Activated T-cell treated with anti-CD3 and anti-CD28 coated beads, Interleukin-2, amount 50 U/mL, for 24 hours (primary cell): ENCODE results near the gene ARPC1A.

Experiments
- DNase-seq: peaks from one replicate; pipeline ENCODE4 v3.0.0-alpha.2; 2020
- H3K27ac Mint-ChIP-seq: 2 replicates; pipeline ENCODE4 v1.8.0; 2020; ENCODE audit warnings: mild to moderate bottlenecking, mixed read lengths
- H3K27me3 Mint-ChIP-seq: 2 replicates; pipeline ENCODE4 v1.8.0; 2020; ENCODE audit warnings: mixed read lengths
- H3K36me3 Mint-ChIP-seq: 2 replicates; pipeline ENCODE4 v1.8.0; 2020; ENCODE audit warnings: low read depth, mixed read lengths
- H3K4me1 Mint-ChIP-seq: 2 replicates; pipeline ENCODE4 v1.8.0; 2020; ENCODE audit warnings: low read depth, mixed read lengths
- H3K4me3 Mint-ChIP-seq: 2 replicates; pipeline ENCODE4 v1.8.0; 2020; ENCODE audit warnings: mild to moderate bottlenecking, moderate library complexity, mixed read lengths
- H3K9me3 Mint-ChIP-seq: 2 replicates; pipeline ENCODE4 v1.8.0; 2020; ENCODE audit warnings: mixed read lengths

ARPC1A gene

DNA sequence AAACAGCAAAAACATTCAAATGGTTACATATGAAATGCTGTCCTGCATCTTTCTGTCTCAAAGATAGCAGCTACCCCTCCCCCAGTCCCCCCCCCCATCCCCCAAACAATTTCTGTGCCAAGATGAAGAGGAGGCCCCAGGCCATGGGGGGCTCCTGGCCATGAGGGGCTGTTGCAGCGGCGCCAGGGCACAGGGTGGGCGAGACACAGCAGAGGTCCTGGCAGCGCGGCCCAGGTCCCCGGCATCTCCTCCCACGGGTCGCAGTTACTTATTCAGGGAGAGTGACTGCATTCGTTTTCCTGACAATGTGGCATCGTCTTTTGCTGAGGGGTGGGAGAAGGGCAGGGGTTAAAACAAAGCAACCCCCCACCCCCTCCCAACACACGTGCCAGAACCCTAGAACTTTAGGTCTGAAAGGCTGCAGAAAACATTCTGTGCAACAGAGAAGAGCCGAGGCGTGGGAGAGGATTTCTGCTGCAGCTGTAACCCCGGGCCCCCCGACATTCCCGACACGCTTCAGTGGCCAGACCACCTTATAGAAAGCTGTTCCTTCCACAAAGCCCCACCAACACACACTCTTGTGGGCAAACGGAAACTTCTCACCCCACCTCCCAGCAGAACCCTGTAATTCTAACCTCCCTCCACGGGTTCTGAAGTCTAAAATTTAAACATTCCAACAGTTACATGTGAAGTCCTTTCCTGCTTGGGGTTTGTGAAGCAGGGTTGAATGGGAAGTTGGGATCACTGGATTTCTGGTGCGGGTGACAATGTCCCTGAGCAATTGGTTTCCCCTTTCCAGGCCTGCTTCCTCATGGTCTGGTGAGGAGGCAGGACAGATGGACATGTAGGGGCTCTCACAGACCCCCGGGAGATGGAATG lies 71.0 kb downstream of the ARPC1A start:
- Mint-ChIP-seq H3K4me3 (no peak overlapping the region), H3K27me3 (no peaks in the 10 kb centered on the region), H3K36me3 (peaks cover 99% of the 10 kb centered on the region), H3K4me1 (peaks cover 33% of the 10 kb centered on the region), H3K27ac (peak overlapping the region; percentile 92), H3K9me3 (no peaks in the 10 kb centered on the region)
- no peak for DNase-seq

DNA sequence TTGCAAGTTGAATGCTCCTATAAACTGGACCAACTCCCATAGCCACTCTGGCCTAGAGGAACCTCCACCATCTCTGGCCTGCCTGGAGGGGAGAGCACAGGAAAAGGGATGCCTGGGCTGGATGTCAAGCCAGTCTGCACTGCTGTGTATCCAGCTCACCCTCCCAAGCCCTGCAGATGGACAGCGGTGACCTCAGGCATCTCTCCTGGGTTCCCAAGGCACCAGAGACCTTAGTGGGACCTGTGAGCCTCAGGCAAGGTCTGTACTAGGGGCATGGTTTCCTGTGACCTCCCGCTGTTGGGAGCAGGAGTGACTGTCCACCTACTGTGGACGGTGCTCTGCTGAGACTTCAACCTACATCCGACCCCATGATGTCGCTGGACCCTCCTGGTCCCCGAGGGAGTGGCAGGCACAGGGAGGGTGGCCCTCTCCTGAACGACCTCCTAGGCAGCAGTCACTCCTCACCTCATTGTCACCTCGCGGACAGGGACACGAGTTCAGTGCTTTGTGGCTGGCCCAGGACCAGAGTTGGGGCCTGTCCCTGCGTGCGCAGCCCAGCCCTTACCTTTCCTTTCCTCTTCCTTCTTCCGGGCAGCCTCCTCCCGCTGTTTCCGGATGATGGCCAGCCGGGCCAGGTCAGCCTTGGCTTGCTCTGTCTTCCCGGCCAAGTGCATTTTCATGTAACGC lies 71.7 kb downstream of the ARPC1A start:
- Mint-ChIP-seq H3K9me3 (no peaks in the 10 kb centered on the region), H3K4me1 (peaks cover 28% of the 10 kb centered on the region), H3K36me3 (peaks cover 99% of the 10 kb centered on the region), H3K4me3 (no peak overlapping the region), H3K27ac (peak overlapping the region; percentile 92), H3K27me3 (no peaks in the 10 kb centered on the region)
- DNase-seq = no peak

DNA sequence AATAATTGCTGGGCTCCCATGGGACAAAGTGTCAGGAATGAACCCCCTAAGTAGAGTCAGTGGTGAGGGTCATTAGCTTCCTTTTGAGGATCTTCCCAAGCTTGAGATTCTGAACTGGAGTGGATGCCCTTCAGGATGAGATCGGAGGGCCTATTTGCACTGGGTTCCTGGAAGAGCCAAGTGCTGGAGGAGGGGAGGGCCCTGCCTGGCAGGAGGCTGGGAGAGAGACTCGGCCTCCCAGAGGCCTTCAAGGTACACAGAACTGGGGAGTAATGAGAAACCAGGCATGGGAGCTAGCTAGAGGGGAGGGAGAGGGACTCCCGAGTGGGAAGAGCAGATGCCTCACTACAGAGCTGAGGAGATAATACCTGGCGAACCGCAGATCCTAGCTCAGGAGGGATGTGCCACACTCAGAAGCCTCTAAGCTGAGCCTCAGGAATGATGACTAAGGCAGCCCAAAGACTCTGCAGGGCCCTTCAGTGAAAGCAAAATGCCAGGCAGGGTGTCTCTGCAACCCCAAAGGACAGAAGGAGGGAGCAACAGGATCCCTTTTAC lies 73.3 kb downstream of the ARPC1A start:
- H3K27ac Mint-ChIP-seq = peak overlapping the region; percentile 92
- H3K36me3 Mint-ChIP-seq = peaks cover 98% of the 10 kb centered on the region
- no peaks in the 10 kb centered on the region for H3K9me3 Mint-ChIP-seq

DNA sequence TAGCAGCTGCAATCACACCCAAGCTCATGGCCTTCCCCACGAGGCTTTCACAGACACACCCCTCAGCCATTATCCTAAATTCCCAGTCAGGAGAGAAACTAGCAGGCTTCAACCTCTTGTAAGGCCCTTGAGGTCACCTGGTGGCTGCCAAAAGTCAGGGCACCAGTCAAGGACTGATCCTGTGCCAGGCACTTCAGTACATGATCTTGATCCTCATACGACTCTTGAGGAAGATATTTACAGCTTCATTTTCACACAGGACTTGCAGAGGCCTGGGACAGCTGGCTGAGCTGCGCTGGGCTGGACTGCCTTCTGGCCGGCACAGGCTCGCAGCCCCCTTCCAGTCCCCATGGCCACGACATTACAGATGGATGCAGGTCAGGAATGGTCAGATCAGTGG lies 73.9 kb downstream of the ARPC1A start:
- no peaks in the 10 kb centered on the region for H3K9me3 Mint-ChIP-seq
- H3K36me3 Mint-ChIP-seq = peaks cover 98% of the 10 kb centered on the region
- peak overlapping the region; percentile 92 for H3K27ac Mint-ChIP-seq
- H3K4me1 Mint-ChIP-seq = peaks cover 20% of the 10 kb centered on the region
- H3K27me3 Mint-ChIP-seq = no peaks in the 10 kb centered on the region
- H3K4me3 Mint-ChIP-seq = no peak overlapping the region
- no peak for DNase-seq

More for the DNA sequence above, 73.3 kb downstream of the ARPC1A start:
- Mint-ChIP-seq H3K4me3 (no peak overlapping the region), H3K4me1 (peaks cover 20% of the 10 kb centered on the region), H3K27me3 (no peaks in the 10 kb centered on the region)
- no peak for DNase-seq

DNA sequence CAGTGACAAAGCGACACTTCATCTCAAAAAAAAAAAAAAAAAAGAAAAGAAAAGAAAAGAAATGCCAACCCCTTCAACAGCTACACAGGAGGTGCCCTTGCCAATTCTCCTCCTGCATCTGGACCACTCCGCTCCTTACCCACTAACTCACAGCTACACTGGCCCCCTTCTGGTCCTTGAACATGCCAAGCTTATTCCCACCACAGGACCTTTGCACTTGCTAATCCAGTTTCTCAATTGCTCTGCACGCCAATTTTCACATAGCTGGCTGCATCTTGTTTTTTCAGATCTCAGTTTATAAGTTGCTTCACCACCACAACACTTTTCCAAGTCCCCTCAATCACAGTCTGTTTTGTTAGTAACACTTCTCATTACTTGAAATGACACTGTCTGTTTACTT lies 77.2 kb downstream of the ARPC1A start:
- Mint-ChIP-seq H3K36me3 (peaks cover 95% of the 10 kb centered on the region), H3K4me1 (peaks cover 40% of the 10 kb centered on the region)

DNA sequence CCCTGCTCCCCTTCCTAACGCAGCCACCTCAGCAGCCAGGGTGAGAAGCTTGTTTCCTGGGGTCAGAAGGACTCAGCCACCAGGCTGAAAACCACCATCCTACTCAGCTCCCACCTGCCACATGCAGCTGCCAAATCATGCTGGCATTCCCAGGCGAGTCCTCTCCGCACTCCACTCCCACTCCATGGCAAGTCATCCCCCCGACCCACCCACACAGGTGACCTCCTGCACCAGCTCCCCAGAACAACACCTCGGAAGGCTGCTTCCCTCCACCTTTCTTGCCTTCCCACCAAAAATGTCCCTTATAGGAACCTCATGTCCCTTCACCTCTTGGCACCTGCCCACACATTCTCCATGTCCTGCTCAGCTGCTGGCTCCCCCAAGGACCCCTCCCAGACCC lies 78.1 kb downstream of the ARPC1A start:
- peaks cover 38% of the 10 kb centered on the region for H3K4me1 Mint-ChIP-seq
- peak overlapping the region; percentile 79 for H3K27ac Mint-ChIP-seq
- no peaks in the 10 kb centered on the region for H3K9me3 Mint-ChIP-seq
- H3K27me3 Mint-ChIP-seq = no peaks in the 10 kb centered on the region
- DNase-seq = no peak
- peaks cover 93% of the 10 kb centered on the region for H3K36me3 Mint-ChIP-seq
- H3K4me3 Mint-ChIP-seq = no peak overlapping the region

More for the DNA sequence above, 77.2 kb downstream of the ARPC1A start:
- no peaks in the 10 kb centered on the region for H3K27me3 Mint-ChIP-seq
- no peak for DNase-seq
- peak overlapping the region; percentile 1 for H3K27ac Mint-ChIP-seq
- no peaks in the 10 kb centered on the region for H3K9me3 Mint-ChIP-seq
- H3K4me3 Mint-ChIP-seq = no peak overlapping the region

DNA sequence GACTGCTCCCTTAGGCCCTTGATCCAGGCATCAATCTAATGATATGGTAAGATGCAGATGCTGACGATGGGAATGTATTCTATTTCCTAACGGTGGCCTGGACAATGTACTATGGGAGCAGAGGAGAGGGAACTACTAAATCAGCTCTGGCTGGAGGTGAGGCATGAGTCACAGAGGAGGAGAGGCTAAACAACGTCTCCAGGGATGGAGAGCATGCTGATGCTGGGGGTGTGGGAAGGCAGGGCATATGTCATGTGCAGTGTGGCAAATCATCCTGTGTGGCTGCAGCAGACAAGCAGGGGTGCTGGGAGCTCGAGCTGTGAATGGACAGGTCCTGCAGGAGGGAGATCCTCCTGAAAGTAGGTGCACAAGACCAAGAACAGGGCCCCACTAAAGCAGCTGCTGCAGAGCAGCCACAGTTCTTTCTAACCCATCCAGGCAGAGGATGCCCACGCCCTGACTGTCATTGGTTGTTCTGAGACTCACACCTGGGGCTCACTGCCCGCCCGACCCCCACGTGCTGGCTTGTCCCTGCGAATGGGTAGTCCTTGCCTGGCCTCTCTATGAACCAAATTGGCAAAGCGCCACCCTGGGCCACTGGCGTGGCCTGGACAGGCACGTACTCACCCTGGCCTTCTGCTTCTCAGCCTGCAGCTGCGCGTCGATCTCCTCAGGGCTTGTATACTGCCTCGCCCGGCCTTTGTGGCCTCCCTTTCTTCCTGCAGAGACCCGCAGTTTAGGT lies 78.7 kb downstream of the ARPC1A start:
- Mint-ChIP-seq H3K9me3 (no peaks in the 10 kb centered on the region), H3K27me3 (no peaks in the 10 kb centered on the region), H3K4me1 (peaks cover 38% of the 10 kb centered on the region), H3K27ac (peak overlapping the region; percentile 100), H3K36me3 (peaks cover 93% of the 10 kb centered on the region), H3K4me3 (no peak overlapping the region)
- no peak for DNase-seq

DNA sequence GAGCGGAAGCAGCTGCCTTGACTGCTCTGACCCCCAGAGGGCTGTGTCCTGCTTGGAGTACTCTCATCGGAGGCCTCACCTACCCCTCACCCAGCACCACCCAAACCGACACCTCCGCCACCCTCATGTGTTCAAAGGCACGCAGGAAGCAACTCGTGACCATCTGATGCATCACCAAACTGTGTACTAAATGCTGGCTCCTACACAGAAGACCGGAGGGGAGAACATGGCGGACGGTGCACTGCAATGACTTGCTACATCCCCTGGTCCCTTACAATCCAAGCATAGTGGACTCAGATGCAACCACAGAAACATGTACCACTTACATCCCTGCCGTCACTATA lies 79.3 kb downstream of the ARPC1A start:
- Mint-ChIP-seq H3K27ac (peak overlapping the region; percentile 100), H3K27me3 (no peaks in the 10 kb centered on the region), H3K4me1 (peaks cover 41% of the 10 kb centered on the region), H3K9me3 (no peaks in the 10 kb centered on the region), H3K4me3 (no peak overlapping the region), H3K36me3 (peaks cover 92% of the 10 kb centered on the region)
- DNase-seq = no peak

DNA sequence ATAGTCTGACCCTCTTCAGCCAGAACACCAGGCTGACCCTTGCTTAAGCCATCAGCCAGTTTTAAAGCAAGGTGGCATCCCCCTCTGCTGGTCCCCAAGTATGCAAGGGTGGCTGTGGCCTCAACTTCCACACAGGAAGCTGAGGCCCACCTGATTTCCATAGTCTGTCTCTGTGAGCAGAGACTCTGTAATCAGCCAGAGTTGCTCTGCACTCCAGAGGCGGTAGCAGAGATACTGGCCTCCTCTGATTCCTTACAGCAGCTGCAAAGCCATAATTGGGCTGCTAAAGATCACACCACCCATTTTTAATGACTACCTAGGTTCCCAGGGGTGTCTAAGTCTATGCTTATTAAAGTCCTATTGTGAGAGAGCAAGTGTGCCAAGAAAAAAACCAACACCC lies 80.9 kb downstream of the ARPC1A start:
- DNase-seq = no peak
- H3K9me3 Mint-ChIP-seq = no peaks in the 10 kb centered on the region
- H3K36me3 Mint-ChIP-seq = peaks cover 91% of the 10 kb centered on the region
- H3K27ac Mint-ChIP-seq = peak overlapping the region; percentile 100
- peaks cover 55% of the 10 kb centered on the region for H3K4me1 Mint-ChIP-seq
- no peaks in the 10 kb centered on the region for H3K27me3 Mint-ChIP-seq
- peak overlapping the region; percentile 94 for H3K4me3 Mint-ChIP-seq

DNA sequence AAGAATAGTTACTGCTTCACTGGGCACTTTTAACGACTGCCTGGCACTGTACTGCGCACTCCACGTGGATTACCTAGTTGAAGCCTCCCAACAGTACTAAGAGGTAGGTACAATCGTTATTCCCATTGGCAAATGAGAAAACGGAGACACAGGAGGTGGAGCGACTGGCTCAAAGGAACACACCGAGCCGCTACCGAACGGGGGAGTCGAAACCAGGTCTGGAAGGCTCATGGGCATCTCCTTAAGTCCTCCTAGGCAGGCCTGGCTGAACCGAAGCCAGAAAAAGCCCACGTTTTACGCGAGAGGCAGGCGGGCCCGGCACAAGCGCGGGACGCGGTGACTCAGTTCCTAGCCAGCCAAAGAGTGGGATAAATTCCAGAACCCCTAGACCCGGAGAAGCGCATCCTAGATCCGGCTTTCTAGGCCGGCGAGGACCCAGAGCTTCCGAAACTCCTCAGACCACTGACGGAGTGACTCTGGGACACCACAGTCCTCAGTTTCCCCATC lies 82.2 kb downstream of the ARPC1A start:
- Mint-ChIP-seq H3K4me1 (peaks cover 62% of the 10 kb centered on the region), H3K4me3 (peak overlapping the region; percentile 94), H3K27ac (peak overlapping the region; percentile 100)

DNA sequence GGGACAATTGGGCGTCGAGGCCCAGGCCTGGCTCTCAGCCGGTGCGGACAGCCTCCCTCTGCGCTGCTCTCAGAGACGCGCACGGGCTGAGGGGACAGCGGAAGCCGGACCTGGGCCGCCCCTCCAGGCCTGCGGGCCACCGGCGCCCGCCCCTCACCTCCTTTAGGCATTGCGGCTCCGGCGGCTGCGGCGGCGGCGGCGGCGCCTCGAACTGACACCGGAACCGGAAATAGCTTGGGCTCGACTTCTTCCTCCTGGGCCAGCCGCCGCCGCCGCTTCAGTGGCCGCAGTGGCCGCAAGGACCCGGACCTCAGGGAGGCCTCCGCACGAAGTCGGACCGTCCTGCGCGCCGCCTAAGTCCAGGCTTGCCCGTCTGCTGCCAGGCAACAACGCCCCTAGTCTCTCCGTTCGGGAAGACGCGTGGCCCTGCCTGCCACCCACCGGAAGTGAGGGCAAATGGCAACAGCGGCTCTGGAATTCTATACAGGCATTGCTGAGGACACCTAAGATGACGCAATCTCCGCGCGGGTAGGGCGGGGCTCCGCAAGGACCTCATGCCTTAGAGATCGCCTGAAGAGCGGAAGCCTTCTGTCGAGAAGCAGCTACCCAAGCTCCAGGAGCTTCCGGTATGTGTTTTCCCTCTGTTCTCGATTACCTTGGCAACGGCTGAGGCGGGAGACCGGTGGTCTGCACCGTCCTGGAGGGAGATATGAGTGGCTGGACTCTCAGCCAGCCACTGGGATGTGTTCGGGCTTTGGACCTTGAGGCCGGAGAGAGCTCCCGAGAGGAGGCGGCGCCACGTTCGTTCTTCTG lies 82.9 kb downstream of the ARPC1A start, which contains the start of the genes BUD31 and PDAP1:
Gene BUD31, plus strand, starts transcription at position 591 of the 813 bp plus-strand sequence. CDS start 2,124 bp downstream, outside the sequence.
Gene PDAP1, minus strand, starts transcription at position 219 of the 813 bp plus-strand sequence. Its CDS starts 49 bp downstream, at position 170.
- Mint-ChIP-seq H3K27me3 (no peaks in the 10 kb centered on the region), H3K4me3 (peak within 1 kb of the TSS; percentile 94), H3K36me3 (peaks cover 91% of the 10 kb centered on the region), H3K27ac (peak within 1 kb of the TSS; percentile 100), H3K9me3 (no peaks in the 10 kb centered on the region), H3K4me1 (peaks cover 63% of the 10 kb centered on the region)
- peak; percentile 98 for DNase-seq

More for the DNA sequence above, 82.2 kb downstream of the ARPC1A start:
- H3K36me3 Mint-ChIP-seq = peaks cover 91% of the 10 kb centered on the region
- no peak for DNase-seq
- H3K9me3 Mint-ChIP-seq = no peaks in the 10 kb centered on the region
- no peaks in the 10 kb centered on the region for H3K27me3 Mint-ChIP-seq

DNA sequence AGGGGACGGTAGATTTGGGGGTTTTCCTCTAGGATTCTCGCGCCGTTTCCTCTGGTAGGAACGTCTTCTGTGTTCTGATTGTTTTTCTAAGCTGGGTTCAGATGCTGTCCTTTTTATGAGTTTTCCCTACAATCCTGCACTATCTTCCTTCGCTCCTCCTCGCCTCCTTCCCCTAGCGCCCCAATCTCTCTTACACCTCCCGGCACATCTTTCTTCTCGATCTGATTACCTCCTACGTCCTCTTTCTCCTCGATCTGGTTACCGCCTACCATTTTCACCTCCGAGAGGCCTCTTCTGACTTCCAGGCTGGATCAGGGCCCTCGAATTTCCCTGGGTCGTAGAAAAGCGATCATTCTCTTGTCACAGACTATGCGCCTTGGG lies 83.5 kb downstream of the ARPC1A start:
- peaks cover 89% of the 10 kb centered on the region for H3K36me3 Mint-ChIP-seq
- H3K27ac Mint-ChIP-seq = peak overlapping the region; percentile 100
- H3K9me3 Mint-ChIP-seq = no peaks in the 10 kb centered on the region
- H3K27me3 Mint-ChIP-seq = no peaks in the 10 kb centered on the region
- peak overlapping the region; percentile 94 for H3K4me3 Mint-ChIP-seq
- peaks cover 58% of the 10 kb centered on the region for H3K4me1 Mint-ChIP-seq
- DNase-seq = no peak

DNA sequence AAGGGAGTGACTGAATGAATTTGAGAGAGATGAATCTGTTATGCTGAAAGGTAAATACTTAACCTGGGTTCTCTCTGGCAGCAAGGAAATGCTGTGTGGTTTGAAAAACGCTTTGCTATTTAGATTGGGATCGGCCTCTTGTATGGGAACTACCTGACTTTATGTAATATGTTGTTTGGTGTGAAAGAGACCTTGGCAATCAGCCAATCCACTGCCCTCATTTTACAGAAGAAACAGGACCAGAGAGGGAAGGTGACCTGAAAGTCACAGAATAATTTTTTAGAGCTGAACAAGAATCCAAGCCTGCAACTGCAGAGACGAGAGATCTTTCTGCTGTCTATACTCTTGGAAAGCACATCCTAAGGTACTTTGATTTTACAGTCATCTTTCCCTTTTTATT lies 84.1 kb downstream of the ARPC1A start:
- H3K4me3 Mint-ChIP-seq = peak overlapping the region; percentile 94
- no peak for DNase-seq
- H3K27ac Mint-ChIP-seq = peak overlapping the region; percentile 100
- peaks cover 56% of the 10 kb centered on the region for H3K4me1 Mint-ChIP-seq
- H3K36me3 Mint-ChIP-seq = peaks cover 89% of the 10 kb centered on the region
- no peaks in the 10 kb centered on the region for H3K27me3 Mint-ChIP-seq
- no peaks in the 10 kb centered on the region for H3K9me3 Mint-ChIP-seq
